ENCODE measurements around the gene EHD1.

EHD1 gene

DNA sequence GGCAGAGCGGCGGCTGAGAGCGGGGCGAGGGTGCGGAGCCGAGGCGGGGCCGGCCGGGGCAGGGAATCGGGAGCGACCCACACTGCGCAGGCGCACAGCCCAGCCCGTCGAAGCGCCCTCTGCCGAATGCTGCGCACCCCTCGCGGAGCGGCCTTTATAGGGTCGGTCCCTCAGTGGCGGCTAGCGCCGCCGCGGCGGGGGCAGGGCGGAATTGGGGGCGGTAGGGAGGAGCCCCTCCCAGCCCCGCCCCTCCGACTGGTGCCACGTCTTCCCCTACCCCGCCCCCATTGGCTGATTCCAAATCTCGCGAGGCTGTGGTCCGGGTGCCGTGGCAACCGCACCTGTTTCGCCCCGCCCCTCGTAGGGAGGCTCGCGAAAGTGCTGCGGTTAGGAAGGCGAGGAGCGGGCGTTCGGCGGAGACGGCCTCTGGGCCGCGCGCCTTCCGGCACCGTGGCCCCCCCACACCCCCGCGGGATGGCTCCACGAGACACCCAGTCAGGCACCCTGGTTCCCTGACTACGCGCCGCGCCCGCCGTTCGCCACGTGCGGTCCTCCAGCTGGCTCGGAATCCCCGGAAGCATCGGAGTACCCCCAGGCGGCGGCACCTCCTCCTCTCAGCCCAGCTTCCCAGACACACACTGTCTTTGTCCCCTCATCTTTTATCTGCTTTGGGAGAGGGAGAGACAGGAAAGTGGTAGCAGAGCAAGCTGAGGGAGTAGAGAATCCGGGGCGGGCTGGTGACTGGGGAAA is at the start of gene EHD1:
TSS of gene EHD1 (minus strand) at position 128 of the 750 bp plus-strand sequence. CDS start 157 bp downstream, outside the sequence.
- ATAC-seq (peak; percentile 83), DNase-seq (ENCODE audit: low spot score in 2 of 2) (peak; percentile 99 to 100)
- peak within 1 kb of the TSS; percentile 92 for H3K27ac Mint-ChIP-seq
- H3K36me3 Mint-ChIP-seq = peaks cover 60% of the 10 kb centered on the region
- H3K4me3 Mint-ChIP-seq = peak within 1 kb of the TSS; percentile 95
- H3K9me3 Mint-ChIP-seq = no peaks in the 10 kb centered on the region
- H3K4me1 Mint-ChIP-seq = peaks cover 69% of the 10 kb centered on the region

DNA sequence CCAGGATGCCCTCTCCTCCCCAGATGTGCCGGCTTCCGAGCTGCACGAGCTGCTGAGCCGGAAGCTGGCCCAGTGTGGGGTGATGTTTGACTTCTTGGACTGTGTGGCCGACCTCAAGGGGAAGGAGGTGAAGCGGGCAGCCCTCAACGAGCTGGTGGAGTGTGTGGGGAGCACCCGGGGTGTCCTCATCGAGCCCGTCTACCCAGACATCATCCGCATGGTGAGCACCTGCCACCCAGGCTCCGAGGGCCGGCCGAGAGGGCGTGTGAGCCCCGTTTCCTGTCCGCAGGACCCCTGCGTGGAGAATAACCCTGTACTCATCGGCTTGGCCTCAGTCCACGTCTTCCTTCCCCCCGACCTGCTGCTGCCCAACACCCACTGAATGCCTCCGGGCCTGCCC is 48.3 kb upstream of the EHD1 start:
- H3K4me1 Mint-ChIP-seq = peaks cover 23% of the 10 kb centered on the region
- H3K4me3 Mint-ChIP-seq = no peak overlapping the region
- H3K36me3 Mint-ChIP-seq = peaks cover 45% of the 10 kb centered on the region
- peak overlapping the region; percentile 61 for H3K27ac Mint-ChIP-seq
- no peaks in the 10 kb centered on the region for H3K9me3 Mint-ChIP-seq
- DNase-seq (ENCODE audit: low spot score in 2 of 2) (no peak), ATAC-seq (no peak)

DNA sequence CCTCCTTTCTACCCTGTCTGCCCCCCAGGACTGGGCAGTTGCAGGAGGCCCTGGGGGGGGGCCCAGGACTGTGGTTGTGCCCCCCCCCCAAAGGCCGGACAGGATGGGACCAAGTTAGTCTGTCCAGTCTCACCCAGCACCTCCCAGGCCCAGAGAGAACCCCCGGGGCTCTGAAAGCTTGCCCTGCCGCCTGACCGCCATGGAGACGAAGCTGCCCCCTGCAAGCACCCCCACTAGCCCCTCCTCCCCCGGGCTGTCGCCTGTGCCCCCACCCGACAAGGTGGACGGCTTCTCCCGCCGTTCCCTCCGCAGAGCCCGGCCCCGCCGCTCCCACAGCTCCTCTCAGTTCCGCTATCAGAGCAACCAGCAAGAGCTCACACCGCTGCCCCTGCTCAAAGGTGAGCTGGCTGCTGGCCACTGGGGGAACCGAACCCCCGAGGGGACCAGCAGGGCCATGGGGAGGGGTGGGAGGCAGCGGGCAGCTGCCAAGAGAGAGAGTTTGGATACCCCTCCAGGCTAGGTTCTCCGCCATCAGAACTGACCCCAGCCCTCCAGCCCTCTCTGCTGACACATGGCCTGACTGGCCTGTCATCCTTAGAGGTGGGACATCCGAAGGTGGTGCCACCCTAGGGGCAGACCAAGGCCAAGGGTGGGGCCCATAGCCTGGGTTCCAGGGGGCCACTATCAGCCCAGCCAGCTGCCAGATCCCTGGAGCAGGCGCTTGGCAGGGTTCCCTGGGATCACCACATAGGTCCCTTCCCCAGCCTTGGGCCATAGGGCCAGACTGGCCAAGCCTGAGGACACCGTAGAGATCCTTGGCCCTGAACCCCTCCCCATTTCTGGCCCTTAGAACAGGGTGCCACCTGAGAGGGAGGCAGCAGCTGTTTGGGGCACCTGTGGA is 47.4 kb upstream of the EHD1 start:
- Mint-ChIP-seq H3K36me3 (peaks cover 36% of the 10 kb centered on the region), H3K27ac (peak overlapping the region; percentile 99), H3K9me3 (no peaks in the 10 kb centered on the region), H3K4me3 (peak overlapping the region; percentile 95), H3K4me1 (peaks cover 23% of the 10 kb centered on the region)
- ATAC-seq = no peak
- DNase-seq (ENCODE audit: low spot score in 2 of 2) = no peak

DNA sequence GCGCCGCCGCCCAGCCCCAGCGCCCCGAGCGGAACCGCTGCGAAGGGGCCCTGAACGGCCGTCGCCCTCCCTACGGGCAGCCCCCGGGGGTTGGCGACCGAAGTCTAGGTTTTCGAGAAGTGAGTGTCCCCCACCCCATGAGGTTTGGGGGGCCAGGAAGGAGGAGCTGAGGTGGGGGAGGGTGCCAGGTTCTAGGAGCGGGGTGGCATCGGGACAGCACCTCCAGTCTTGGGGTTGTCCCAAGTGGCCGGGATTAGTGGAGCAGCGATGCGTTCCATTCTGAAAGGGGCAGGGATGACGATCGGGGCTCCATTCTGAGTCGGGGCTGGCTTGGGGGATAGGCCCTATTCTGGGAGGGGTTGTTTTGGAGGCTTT is 46.5 kb upstream of the EHD1 start:
- Mint-ChIP-seq H3K4me1 (peaks cover 23% of the 10 kb centered on the region), H3K36me3 (peaks cover 27% of the 10 kb centered on the region), H3K27ac (peak overlapping the region; percentile 99), H3K9me3 (no peaks in the 10 kb centered on the region), H3K4me3 (peak overlapping the region; percentile 95)
- DNase-seq (ENCODE audit: low spot score in 2 of 2) = no peak
- no peak for ATAC-seq

DNA sequence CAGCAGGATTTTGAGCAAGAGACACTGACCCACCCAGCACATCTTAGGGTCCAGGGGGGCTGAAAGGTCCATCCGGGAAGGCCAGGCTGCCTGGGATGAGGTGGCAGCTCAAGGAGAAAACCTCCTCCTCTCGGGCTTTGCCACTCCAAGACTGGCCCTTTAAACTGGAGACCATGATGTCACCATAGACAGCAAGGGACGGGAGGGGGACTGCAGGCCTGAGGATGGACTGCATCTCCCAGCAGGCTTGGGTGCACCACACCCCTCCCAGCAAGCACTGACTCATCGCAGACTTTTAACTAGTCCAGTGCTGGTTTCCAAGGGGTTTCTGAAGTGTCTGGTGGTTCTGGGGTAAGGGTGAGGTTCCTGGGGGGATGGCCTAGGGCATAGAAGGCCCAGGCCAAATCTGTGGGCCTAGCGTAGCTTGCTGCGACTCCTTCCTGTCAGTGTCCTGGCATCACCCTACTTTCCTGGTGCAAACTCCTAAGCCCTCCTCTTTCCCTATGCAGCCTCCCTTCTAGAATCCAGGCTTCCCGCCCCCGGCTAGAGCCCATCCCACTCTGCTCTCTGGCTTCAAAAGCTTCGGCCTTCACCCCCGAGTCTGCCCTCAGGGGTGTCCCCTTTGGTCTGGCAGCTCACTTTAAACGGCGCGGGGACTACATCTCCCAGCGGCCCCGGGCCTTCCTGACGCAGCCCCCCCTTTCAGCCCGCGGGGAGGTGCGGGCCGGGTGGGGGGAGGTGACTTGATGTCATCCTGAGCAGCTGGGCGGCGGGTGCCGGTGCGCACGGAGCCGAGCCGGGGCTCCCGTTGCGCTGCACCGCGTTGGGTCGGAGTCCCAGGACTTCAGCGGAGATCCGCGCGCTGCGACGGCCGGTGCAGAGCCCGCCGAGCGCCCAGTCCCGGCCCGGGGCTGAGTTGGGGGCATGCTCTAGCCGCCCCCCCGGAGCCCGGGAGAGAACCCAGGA is 45.8 kb upstream of the EHD1 start, which contains the start of gene PPP2R5B:
TSS of gene PPP2R5B (plus strand) at position 746 of the 966 bp plus-strand sequence. CDS start 1,046 bp downstream, outside the sequence.
- Mint-ChIP-seq H3K4me1 (peaks cover 23% of the 10 kb centered on the region), H3K4me3 (peak within 1 kb of the TSS; percentile 95), H3K9me3 (no peaks in the 10 kb centered on the region), H3K36me3 (peaks cover 21% of the 10 kb centered on the region), H3K27ac (peak within 1 kb of the TSS; percentile 99)
- peak; percentile 81 to 93 for DNase-seq (ENCODE audit: low spot score in 2 of 2)
- peak; percentile 96 for ATAC-seq

DNA sequence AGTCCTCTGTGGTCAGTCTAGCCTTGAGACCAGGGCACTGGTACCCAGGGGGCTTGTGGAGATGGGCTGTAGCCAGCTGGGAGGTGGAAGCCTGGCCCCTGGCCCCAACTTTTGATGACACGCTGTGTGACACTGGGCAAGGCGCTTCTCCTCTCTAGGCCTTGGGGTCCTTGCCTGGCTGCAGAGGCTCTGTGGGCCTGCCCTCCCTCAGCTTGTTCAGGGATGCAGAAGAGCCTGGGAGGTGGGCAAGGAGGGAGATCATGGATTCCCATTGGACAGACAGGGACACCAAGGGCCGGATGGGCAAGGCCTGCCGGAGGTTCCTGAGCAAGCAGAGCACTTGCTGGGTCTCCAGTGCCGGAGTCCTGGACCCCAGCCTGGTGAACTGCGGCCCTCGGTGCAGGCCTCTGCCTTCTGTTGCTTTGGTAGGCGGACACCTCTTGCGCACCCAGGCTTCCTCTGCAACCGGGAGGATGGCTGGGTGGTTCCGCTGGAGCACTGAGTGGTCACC is 44.8 kb upstream of the EHD1 start:
- Mint-ChIP-seq H3K4me3 (peak overlapping the region; percentile 95), H3K36me3 (peaks cover 12% of the 10 kb centered on the region), H3K9me3 (no peaks in the 10 kb centered on the region), H3K4me1 (peaks cover 23% of the 10 kb centered on the region), H3K27ac (peak overlapping the region; percentile 99)
- ATAC-seq (no peak), DNase-seq (ENCODE audit: low spot score in 2 of 2) (no peak)

DNA sequence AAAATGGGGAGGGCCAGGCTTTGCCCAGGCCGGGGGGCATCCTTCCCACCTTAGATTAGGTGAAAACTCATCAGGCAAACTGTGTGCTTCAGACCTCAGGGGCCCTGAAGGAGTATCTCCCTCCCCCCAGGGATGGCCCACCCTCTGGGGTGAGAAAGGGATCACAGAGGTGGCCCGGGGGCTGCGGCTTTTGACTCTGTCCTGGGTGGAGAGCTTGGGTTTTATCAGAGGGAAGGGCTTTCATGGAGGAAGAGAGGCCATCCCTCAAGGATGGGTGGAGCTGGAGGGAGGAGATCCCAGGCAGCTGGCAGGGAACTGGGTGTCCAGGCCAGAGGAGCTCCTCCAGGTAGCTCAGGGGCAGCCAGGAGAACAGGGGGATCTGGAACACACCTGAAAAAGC is 43.0 kb upstream of the EHD1 start:
- peaks cover 32% of the 10 kb centered on the region for H3K4me1 Mint-ChIP-seq
- no peak overlapping the region for H3K27ac Mint-ChIP-seq
- no peaks in the 10 kb centered on the region for H3K9me3 Mint-ChIP-seq
- H3K4me3 Mint-ChIP-seq = no peak overlapping the region
- no peak for DNase-seq (ENCODE audit: low spot score in 2 of 2)
- H3K36me3 Mint-ChIP-seq = peaks cover 16% of the 10 kb centered on the region
- no peak for ATAC-seq

DNA sequence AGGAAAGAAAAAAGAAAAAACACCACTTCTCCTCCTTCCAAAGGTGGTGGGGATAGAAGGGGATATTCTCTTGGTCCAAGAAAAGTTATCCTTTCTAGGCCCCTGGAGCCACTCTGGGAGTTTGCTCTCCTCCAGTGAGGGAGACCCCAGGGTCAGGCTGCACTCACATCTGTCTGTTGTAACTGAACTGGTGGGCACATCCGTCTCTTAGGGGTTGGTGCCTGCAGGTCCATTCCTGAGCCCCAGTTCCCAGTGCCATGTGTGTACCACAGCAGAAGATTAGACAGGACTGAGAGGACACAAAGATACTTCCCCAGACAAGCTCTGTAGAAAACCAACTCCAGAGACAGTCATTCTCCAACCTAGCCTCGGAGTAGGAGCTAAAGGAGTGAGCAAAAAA is 41.7 kb upstream of the EHD1 start:
- Mint-ChIP-seq H3K4me3 (no peak overlapping the region), H3K4me1 (peaks cover 36% of the 10 kb centered on the region), H3K9me3 (no peaks in the 10 kb centered on the region), H3K27ac (no peak overlapping the region), H3K36me3 (peaks cover 16% of the 10 kb centered on the region)
- DNase-seq (ENCODE audit: low spot score in 2 of 2) = no peak
- ATAC-seq = no peak

DNA sequence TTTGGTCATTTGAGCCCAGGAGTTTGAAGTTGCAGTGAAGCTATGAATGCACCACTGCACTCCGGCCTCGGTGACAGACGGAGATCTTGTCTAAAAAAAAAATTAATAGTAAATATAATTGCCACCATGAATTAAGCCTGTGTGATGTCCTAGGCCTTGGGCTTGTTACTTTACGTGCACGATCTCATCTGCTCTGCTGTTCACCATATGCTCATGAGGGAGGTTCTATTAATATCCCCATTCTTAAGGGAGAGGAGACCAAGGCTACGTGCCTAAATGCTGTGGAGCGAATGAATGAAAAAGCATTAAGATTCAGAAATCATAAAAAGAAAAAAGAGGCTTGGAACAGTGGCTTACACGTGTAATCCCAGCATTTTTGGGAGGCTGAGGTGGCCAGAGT is 41.2 kb upstream of the EHD1 start:
- ATAC-seq = no peak

DNA sequence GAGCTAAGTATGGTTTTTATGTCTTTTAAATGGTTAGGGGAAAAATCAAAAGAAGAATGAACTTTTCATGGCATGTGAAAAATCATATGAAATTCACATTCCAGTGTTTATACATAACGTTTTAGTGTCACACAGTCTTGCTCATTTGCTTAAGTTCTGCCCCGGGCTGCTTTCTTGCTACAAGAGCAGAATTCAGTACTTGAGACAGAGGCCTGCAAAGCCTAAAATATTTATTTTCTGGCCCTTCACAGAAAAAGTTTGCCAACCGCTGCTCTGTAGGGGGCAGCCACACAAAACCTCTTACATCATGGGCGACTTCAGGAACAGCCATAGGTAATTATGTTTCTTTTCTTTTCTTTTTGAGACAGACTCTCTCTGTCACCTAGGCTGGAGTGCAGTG is 39.6 kb upstream of the EHD1 start:
- H3K4me3 Mint-ChIP-seq = peak overlapping the region; percentile 90
- no peak for ATAC-seq
- DNase-seq (ENCODE audit: low spot score in 2 of 2) = no peak
- no peaks in the 10 kb centered on the region for H3K9me3 Mint-ChIP-seq
- H3K27ac Mint-ChIP-seq = peak overlapping the region; percentile 97
- H3K36me3 Mint-ChIP-seq = peaks cover 20% of the 10 kb centered on the region
- peaks cover 23% of the 10 kb centered on the region for H3K4me1 Mint-ChIP-seq

More for the DNA sequence above, 41.2 kb upstream of the EHD1 start:
- Mint-ChIP-seq H3K9me3 (no peaks in the 10 kb centered on the region), H3K4me1 (peaks cover 33% of the 10 kb centered on the region), H3K36me3 (peaks cover 16% of the 10 kb centered on the region), H3K4me3 (no peak overlapping the region), H3K27ac (no peak overlapping the region)
- no peak for DNase-seq (ENCODE audit: low spot score in 2 of 2)

DNA sequence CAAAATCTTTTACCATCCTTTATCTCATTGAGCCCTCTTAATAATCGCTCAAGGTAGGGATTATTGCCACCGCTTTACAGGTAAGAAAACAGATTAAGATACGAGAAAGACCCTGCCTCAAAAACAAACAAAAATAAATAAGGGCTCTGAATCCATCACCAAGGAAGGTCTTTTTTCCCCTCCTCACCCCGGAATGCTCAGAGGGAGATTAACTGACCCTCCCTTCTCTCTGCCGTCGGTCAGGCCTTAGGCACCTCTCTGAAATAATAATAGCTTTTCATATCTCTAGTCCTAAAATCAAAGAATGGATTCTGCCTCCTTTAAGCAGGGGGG is 39.2 kb upstream of the EHD1 start:
- Mint-ChIP-seq H3K4me1 (peaks cover 23% of the 10 kb centered on the region), H3K36me3 (peaks cover 24% of the 10 kb centered on the region), H3K4me3 (peak overlapping the region; percentile 90), H3K9me3 (no peaks in the 10 kb centered on the region), H3K27ac (peak overlapping the region; percentile 97)
- DNase-seq (ENCODE audit: low spot score in 2 of 2) (no peak), ATAC-seq (no peak)

DNA sequence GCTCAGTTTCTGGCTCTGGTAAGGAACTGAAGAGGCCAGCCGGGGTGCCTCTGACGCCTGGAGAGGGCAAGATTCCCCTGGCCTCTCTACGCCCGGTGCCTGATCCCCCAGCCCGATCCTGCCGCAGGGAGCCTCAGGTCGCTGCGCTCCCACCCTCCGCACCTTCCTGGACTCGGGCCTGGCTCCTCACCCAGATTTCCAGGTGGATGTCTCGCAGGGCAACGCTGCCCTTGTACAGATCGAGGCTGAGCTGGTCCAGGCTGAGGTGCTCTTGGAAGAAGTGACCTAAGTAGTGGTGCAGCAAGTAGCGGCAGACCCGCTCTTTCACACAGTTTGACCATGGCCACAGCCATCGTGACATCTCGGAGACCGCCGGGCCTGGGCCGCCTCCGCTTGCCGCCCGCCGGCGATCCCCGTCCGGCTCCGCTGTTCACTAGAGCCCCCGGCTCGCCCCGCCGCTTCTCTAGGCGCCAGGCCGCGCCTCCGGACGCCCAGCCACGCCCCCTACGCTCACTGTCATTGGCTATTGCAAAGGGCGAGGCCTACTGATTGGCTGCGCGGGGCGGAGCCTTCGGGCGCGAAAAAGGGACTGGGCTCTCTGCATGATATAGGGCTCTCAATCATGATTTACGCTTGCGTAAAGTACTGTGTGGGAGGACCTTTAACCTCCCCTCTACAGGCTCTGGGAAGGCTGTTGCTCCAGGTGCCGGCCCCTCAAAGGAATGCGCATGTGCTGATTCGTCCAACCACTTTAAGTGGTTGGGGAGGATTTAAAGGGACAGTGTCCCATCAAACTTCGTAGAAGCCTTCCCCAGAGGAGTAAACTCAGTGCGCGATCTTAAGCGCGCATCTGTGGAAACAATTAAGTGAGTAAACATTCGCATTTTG is 38.6 kb upstream of the EHD1 start, which contains the start of gene ATG2A:
TSS of gene ATG2A (minus strand) at position 435 of the 888 bp plus-strand sequence. CDS start at position 361, 74 bp downstream.
- H3K9me3 Mint-ChIP-seq = no peaks in the 10 kb centered on the region

DNA sequence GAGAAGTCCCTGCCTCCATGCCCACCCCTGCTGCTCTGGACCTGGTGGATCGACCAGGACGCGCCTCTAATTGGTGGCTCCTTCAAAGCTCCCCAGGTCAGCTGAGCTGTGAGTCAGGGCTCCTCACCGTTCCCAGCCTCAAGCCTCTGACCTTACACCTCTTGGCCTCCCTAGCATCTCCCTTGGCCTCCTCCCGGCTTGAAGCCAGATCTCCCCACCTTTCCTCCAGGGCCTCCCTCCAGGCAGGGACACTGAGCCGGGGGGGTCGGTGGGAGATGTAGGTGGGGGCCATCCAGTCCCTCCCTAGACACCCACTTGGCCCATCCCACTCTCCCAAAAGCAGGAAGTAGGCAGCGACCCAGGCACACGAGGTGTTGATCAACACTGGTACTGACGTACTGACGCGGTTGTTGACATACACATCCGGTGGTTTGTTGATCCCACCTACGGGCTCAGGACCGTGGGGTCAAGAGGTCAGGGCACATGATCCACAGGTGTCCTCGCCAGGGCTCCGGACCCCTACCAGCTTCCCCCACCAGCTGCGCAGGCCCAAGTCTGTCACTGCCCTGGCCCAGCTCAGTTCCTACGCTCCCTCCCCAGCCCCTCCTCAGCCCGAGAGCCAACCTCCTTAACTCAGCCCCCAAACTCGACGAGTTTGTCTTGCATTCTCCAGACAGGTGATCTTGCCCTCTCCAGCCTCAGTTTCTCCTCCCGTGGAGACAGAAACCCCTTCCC is 37.8 kb upstream of the EHD1 start:
- H3K9me3 Mint-ChIP-seq = no peaks in the 10 kb centered on the region
- DNase-seq (ENCODE audit: low spot score in 2 of 2) (peak in 1 of 2 donors; percentile 74), ATAC-seq (peak; percentile 14)
- peaks cover 28% of the 10 kb centered on the region for H3K4me1 Mint-ChIP-seq
- peaks cover 35% of the 10 kb centered on the region for H3K36me3 Mint-ChIP-seq
- peak overlapping the region; percentile 90 for H3K4me3 Mint-ChIP-seq
- H3K27ac Mint-ChIP-seq = peak overlapping the region; percentile 97

More for the DNA sequence above, 38.6 kb upstream of the EHD1 start, which contains the start of gene ATG2A:
- peak within 1 kb of the TSS; percentile 90 for H3K4me3 Mint-ChIP-seq
- peaks cover 28% of the 10 kb centered on the region for H3K36me3 Mint-ChIP-seq
- ATAC-seq (peak; percentile 98), DNase-seq (ENCODE audit: low spot score in 2 of 2) (peak; percentile 98)
- peaks cover 23% of the 10 kb centered on the region for H3K4me1 Mint-ChIP-seq
- peak within 1 kb of the TSS; percentile 97 for H3K27ac Mint-ChIP-seq
